BE2C (cell line): ENCODE results near the gene DXO.
"Not testable (repeated sequence)": the region's sequence is repeated elsewhere in the genome, so short reads cannot be mapped to it uniquely, and the experiment has no call there.

Source experiments
- DNase-seq: peaks from one replicate; pipeline ENCODE4 v3.0.0-alpha.2; 2020
- H3K27me3 ChIP-seq: fragments of 250-450 bp; sonication (Bioruptor Pico); 2 replicates; pipeline ENCODE4 v1.5.1; 2020; ENCODE audit warnings: mild to moderate bottlenecking
- H3K36me3 ChIP-seq: fragments of 250-450 bp; sonication (Bioruptor Pico); 2 replicates; pipeline ENCODE4 v1.5.1; 2020; ENCODE audit warnings: mild to moderate bottlenecking
- H3K4me1 ChIP-seq: fragments of 250-450 bp; sonication (Bioruptor Pico); 2 replicates; pipeline ENCODE4 v1.5.1; 2020
- H3K4me3 ChIP-seq: 2 replicates; pipeline ENCODE4 v1.5.1; 2011; ENCODE audit warnings: low read depth, low read length
- H3K9me3 ChIP-seq: fragments of 250-450 bp; sonication (Bioruptor Pico); 2 replicates; pipeline ENCODE4 v1.5.1; 2020
- TF ChIP-seq, protein P1 (sequence below): IDR thresholded peaks from 2 replicates; pipeline ENCODE4 v1.5.1; 2012; ENCODE audit warnings: mild to moderate bottlenecking, low read depth, low read length

Gene DXO

DNA sequence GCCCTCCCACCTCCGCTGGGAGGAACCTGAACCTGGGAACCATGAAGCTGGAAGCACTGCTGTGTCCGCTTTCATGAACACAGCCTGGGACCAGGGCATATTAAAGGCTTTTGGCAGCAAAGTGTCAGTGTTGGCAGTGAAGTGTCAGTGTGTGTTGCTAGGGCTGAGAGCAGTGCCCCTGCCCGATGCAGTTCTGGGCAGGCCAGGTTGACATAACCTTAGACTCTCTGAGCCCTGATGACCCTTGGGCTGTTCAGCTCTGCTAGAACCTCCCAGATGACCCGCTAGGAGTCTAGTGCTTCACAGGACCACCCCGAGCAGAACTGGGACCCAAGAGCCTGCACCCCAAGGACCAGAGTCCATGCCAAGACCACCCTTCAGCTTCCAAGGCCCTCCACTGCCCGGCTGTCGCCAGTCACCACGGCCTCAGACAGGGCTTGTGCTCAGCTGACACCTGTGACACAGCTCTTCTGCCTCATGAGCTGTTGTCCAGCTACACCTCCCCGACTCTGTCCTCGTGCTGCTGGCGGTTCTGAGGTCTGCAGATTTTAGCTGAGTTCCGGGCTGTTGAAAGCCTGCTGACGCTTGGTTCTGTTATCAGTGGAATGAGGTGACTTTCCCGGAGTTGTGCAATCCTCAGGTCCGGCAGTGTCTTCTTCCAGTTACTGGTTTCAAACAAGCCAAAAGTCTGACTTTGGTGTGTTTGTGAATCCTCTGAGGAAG, 30.8 kb upstream of the DXO start:
- not testable (repeated sequence) for H3K9me3 ChIP-seq, H3K4me3 ChIP-seq, DNase-seq, H3K36me3 ChIP-seq, H3K4me1 ChIP-seq, H3K27me3 ChIP-seq

DNA sequence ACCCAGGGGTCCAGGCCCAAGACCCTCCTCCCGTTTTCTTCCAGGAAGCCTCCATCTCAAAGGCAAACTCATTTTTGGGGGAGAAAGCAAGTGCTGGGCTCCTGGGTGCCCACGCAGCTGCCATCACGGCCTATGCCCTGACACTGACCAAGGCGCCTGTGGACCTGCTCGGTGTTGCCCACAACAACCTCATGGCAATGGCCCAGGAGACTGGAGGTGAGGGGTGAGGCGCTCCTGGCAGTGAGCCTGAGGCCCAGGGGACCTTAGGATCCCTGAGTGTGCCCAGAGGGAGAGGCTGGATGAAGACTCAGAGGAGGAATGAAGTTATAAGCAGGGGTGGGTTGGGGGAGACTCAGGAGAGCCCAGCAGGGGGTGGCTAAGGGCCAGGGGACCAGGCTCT, 24.4 kb upstream of the DXO start:
- H3K4me3 ChIP-seq, H3K27me3 ChIP-seq, DNase-seq, H3K9me3 ChIP-seq, H3K4me1 ChIP-seq, H3K36me3 ChIP-seq: not testable (repeated sequence)

DNA sequence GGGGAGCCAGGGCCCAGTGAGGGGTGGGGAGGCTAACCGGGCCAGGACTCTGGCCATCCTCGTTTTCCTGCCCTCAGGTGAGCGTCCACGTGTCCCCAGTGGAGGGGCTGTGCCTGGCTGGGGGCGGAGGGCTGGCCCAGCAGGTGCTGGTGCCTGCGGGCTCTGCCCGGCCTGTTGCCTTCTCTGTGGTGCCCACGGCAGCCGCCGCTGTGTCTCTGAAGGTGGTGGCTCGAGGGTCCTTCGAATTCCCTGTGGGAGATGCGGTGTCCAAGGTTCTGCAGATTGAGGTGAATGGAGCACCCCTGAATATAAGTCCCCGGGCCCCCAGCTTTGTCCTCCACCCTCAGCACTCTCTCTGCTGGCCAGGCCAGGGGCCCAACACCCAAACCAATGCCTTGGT, 22.5 kb upstream of the DXO start:
- not testable (repeated sequence) for H3K9me3 ChIP-seq, H3K4me1 ChIP-seq, H3K36me3 ChIP-seq, DNase-seq, H3K4me3 ChIP-seq, H3K27me3 ChIP-seq

DNA sequence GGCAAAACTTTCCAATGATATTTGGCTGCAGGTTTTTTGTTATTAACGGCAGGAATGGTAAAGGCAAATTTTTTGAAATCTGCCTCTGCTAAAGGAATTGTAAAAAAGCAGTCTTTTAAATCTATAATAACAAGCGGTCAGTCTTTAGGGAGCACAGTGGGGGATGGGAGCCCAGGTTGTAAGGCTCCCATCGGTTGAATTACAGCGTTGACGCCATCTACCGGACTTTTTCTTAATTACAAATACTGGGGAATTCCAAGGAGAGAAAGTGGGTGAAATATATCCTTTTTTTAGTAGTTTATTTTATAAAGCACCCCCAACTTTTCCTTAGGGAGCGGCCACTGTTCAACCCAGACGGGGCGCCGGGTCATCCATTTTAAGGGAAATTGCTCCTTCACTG, 17.4 kb upstream of the DXO start:
- H3K4me3 ChIP-seq, DNase-seq: not testable (repeated sequence)

DNA sequence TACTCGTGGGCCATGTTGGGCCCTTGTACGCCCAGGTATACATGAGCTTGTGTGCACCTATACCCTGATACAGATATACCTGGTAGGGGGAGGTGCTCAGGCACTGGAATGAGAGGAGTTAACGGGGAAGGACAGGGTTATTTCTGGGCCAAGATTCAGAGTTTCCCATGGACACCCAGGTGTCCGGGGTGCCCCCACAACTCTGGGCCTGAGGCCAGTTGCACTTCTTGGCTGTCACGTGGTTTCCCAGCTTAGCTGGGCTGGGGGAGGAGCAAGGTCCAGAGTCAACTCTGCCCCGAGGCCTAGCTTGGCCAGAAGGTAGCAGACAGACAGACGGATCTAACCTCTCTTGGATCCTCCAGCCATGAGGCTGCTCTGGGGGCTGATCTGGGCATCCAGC, 9.8 kb upstream of the DXO start, which contains the start of gene C4A:
C4A (plus strand) TSS at position 314 of the 400 bp plus-strand sequence; CDS start at position 365, 51 bp downstream.
- H3K4me1 ChIP-seq, H3K9me3 ChIP-seq, H3K36me3 ChIP-seq, H3K27me3 ChIP-seq, H3K4me3 ChIP-seq, DNase-seq: not testable (repeated sequence)

More for the DNA sequence above, 17.4 kb upstream of the DXO start:
- H3K36me3 ChIP-seq, H3K4me1 ChIP-seq, H3K27me3 ChIP-seq, H3K9me3 ChIP-seq: not testable (repeated sequence)

DNA sequence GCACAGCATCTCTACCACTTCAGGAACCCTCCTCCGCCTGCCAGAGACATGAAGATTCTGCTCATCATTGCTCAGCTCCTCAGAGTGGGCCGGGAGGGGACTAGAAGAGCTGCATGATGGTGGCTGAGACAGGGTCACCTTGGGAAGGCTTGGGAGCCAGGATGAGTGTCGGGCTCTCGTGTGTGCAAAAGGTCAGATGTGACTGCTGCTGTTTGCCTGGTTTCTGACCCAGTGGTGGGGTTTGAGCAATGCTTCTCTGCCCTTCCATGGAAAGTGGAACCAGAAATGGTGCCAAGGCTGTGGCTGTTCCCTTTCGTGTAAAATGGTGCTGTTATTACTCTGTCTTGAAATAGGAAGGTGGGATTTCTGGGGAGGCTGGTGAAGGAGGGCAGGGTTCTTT, 9.1 kb upstream of the DXO start:
- H3K27me3 ChIP-seq, DNase-seq, H3K4me1 ChIP-seq, H3K36me3 ChIP-seq, H3K4me3 ChIP-seq, H3K9me3 ChIP-seq: not testable (repeated sequence)

DNA sequence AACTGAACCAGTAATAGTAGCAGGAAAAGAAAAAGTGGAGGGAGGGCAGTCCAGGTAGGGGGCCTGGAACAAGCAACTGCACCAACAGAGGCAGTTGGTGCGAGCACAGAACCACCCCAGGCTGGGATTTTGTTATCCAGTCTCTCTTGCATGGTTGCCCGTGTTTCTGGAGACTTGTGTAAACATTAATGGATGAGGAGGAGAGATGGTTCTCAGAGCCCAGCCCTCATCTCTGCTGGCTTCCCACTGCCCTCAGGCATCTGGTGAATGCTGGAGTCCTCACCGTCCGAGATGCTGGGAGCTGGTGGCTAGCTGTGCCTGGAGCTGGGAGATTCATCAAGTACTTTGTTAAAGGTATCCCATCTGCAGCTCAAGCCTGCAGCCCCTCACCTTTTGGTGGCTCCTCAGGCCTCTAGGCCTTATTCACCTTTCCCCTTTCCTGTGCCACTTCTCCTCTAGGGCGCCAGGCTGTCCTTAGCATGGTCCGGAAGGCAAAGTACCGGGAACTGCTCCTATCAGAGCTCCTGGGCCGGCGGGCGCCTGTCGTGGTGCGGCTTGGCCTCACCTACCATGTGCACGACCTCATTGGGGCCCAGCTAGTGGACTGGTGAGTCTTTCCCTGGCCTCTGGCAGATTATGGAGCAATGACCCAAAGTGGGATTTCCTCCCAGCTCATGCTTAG, 8.4 kb upstream of the DXO start:
- H3K4me1 ChIP-seq, H3K36me3 ChIP-seq, DNase-seq, H3K9me3 ChIP-seq, H3K27me3 ChIP-seq, H3K4me3 ChIP-seq: not testable (repeated sequence)

DNA sequence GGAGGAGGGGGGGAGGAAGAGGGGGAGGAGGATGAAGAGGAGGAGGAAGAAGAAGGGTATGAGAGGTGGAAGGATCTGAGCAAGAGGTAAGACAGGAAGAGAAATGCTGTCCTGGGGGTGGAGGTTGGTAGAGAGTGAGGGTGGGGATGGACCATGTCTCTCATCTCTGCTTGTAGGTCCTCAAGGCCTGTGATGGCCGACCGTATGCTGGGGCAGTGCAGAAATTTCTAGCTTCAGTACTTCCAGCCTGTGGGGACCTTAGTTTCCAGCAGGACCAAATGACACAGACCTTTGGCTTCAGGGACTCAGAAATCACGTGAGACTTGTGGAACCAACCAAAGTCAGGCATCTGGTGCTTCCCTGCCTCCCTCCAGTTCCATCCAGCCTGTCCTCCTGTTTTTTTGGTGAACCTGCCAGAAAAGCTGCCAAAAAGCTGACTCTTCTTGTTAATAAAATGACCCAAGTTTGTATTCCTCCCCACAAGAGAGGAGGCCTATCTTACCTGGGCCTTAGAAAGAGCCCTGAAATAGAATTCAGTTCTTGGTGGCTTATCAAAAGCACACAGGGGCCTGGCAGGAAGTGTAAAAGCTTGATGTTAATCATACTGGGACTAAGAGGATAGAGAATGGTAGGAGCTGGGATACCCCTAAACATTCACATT, 7.4 kb upstream of the DXO start:
- DNase-seq, result no peak
- TF ChIP-seq, protein P1, sequence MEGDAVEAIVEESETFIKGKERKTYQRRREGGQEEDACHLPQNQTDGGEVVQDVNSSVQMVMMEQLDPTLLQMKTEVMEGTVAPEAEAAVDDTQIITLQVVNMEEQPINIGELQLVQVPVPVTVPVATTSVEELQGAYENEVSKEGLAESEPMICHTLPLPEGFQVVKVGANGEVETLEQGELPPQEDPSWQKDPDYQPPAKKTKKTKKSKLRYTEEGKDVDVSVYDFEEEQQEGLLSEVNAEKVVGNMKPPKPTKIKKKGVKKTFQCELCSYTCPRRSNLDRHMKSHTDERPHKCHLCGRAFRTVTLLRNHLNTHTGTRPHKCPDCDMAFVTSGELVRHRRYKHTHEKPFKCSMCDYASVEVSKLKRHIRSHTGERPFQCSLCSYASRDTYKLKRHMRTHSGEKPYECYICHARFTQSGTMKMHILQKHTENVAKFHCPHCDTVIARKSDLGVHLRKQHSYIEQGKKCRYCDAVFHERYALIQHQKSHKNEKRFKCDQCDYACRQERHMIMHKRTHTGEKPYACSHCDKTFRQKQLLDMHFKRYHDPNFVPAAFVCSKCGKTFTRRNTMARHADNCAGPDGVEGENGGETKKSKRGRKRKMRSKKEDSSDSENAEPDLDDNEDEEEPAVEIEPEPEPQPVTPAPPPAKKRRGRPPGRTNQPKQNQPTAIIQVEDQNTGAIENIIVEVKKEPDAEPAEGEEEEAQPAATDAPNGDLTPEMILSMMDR, result no peak

DNA sequence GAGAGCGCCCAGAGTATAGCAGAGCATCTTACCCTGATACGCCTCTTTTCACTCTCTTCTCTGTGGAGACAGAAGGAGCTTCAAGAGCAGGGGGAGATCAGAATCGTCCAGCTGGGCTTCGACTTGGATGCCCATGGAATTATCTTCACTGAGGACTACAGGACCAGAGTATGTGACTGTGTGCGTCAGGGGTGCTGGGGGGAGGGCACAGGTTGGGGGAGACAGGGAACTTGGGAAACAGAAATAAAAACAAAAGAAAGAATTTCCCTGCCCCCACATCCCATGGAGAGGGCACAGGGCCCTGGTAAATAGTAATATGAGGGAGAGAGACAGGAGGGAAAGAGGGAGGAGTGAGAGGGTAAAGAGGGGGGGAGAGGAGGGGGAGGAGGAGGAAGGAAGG, 6.9 kb upstream of the DXO start:
- Histone ChIP-seq H3K4me1 (no peaks in the 10 kb centered on the region), H3K9me3 (no peaks in the 10 kb centered on the region), H3K36me3 (no peaks in the 10 kb centered on the region; the same call in 1 of the 2 replicates), H3K27me3 (no peaks in the 10 kb centered on the region), H3K4me3 (no peak overlapping the region)
- TF ChIP-seq, protein P1, result no peak
- DNase-seq, result no peak

More for the DNA sequence above, 7.4 kb upstream of the DXO start:
- H3K4me1 ChIP-seq, result no peaks in the 10 kb centered on the region
- no peaks in the 10 kb centered on the region; the same call in 1 of the 2 replicates for H3K36me3 ChIP-seq
- H3K4me3 ChIP-seq, result no peak overlapping the region
- no peaks in the 10 kb centered on the region for H3K9me3 ChIP-seq
- H3K27me3 ChIP-seq, result no peaks in the 10 kb centered on the region
